Hepatocyte (in vitro differentiated cells): ENCODE results near the gene S100A4. TPM values are rescaled to one million over a fixed set of nuclear protein-coding genes. Genes with fewer than 3 reads are reported as not detected.

Experiments
- DNase-seq: peaks from one replicate; pipeline ENCODE4 v3.0.0-alpha.2; 2016; ENCODE audit warnings: low spot score
- H2AFZ ChIP-seq: fragments of 200-600 bp; sonication (generic); 2 replicates; pipeline ENCODE4 v1.6.0; 2016; ENCODE audit warnings: antibody characterized with exemption, mild to moderate bottlenecking
- H3K27ac ChIP-seq: fragments of 200-600 bp; sonication (generic); 2 replicates; pipeline ENCODE4 v1.5.1; 2016; ENCODE audit warnings: mild to moderate bottlenecking
- H3K27me3 ChIP-seq: fragments of 200-600 bp; sonication (generic); 2 replicates; pipeline ENCODE4 v1.6.1; 2016
- H3K36me3 ChIP-seq: fragments of 200-600 bp; sonication (generic); replicated peaks from 2 replicates; pipeline ENCODE4 v1.5.1; 2016; ENCODE audit warnings: low read depth; ENCODE audit not compliant: insufficient read depth
- H3K4me1 ChIP-seq: fragments of 200-600 bp; sonication (generic); 2 replicates; pipeline ENCODE4 v1.5.1; 2016; ENCODE audit warnings: mild to moderate bottlenecking, moderate library complexity; ENCODE audit not compliant: insufficient read depth
- H3K4me2 ChIP-seq: fragments of 200-600 bp; sonication (generic); 2 replicates; pipeline ENCODE4 v1.6.0; 2016
- H3K4me3 ChIP-seq: fragments of 200-600 bp; sonication (generic); 2 replicates; pipeline ENCODE4 v1.5.1; 2016; ENCODE audit warnings: mild to moderate bottlenecking
- H3K79me2 ChIP-seq: fragments of 200-600 bp; sonication (generic); 2 replicates; pipeline ENCODE4 v1.6.0; 2017; ENCODE audit warnings: mild to moderate bottlenecking
- H3K9me2 ChIP-seq: fragments of 200-600 bp; sonication (generic); replicated peaks from 2 replicates; pipeline ENCODE4 v1.6.0; 2017; ENCODE audit warnings: mild to moderate bottlenecking; ENCODE audit not compliant: insufficient read depth
- H3K9me3 ChIP-seq: fragments of 200-600 bp; sonication (generic); 2 replicates; pipeline ENCODE4 v1.5.1; 2016; ENCODE audit warnings: low read depth, mild to moderate bottlenecking
- H4K20me1 ChIP-seq: fragments of 200-600 bp; sonication (generic); 2 replicates; pipeline ENCODE4 v1.6.0; 2016; ENCODE audit warnings: mild to moderate bottlenecking; ENCODE audit not compliant: insufficient read depth, poor library complexity, severe bottlenecking
- CTCF ChIP-seq: fragments of 200-600 bp; sonication (generic); IDR thresholded peaks from 2 replicates; pipeline ENCODE4 v1.5.1; 2016; ENCODE audit warnings: antibody characterized with exemption, mild to moderate bottlenecking; ENCODE audit not compliant: poor library complexity
- EZH2 ChIP-seq: fragments of 200-600 bp; sonication (generic); IDR thresholded peaks from 2 replicates; pipeline ENCODE4 v1.6.1; 2016; ENCODE audit warnings: antibody characterized with exemption, mild to moderate bottlenecking, borderline replicate concordance
- EZH2phosphoT487 ChIP-seq: fragments of 200-600 bp; sonication (generic); IDR thresholded peaks from one replicate; pipeline ENCODE4 v1.6.1; 2018; ENCODE audit warnings: antibody characterized with exemption, mild to moderate bottlenecking, low read depth, moderate library complexity; ENCODE audit not compliant: unreplicated experiment, severe bottlenecking
- WGBS: methylation state at CpG from one replicate; pipeline ENCODE4 v1.1.6; 2016; ENCODE audit warnings: low lambda C conversion rate; ENCODE audit errors: missing lambda C conversion rate; 5-methylcytosine and 5-hydroxymethylcytosine counted together
- polyA plus RNA-seq: library from polyadenylated mRNA; unstranded; fragments of >200 nt; fragmentation: Nextera tagmentation; extraction: Ambion mirVana; gene quantifications from 2 replicates; pipeline ENCODE4 v1.2.1, GENCODE V29; 2016
- total RNA-seq: library from RNA; depleted of rRNA; stranded (reverse); fragments of >200 nt; gene quantifications from 2 replicates; pipeline ENCODE4 v1.2.3, GENCODE V29; 2014

The S100A4 gene
- total and polyA plus RNA-seq, 2 experiments from 2014 or later: 64.1 to 116 TPM

- H3K4me1 ChIP-seq: peaks cover under 1% of the 10 kb centered on the region
- H2AFZ ChIP-seq: no peak overlapping the region
- no peaks in the 10 kb centered on the region for H3K79me2 ChIP-seq
- no peak overlapping the region for H3K4me3 ChIP-seq
- H3K27me3 ChIP-seq: no peaks in the 10 kb centered on the region
- H4K20me1 ChIP-seq: no peaks in the 10 kb centered on the region
- TF ChIP-seq EZH2phosphoT487 (no peak), CTCF (no peak), EZH2 (no peak)
- no peak overlapping the region for H3K27ac ChIP-seq
- H3K9me3 ChIP-seq: no peaks in the 10 kb centered on the region
- no peak overlapping the region for H3K4me2 ChIP-seq
- WGBS: 97% methylated on average over 2 of the region's 2 CpGs
- H3K9me2 ChIP-seq: no peaks in the 10 kb centered on the region
- H3K36me3 ChIP-seq: no peaks in the 10 kb centered on the region
- no peak for DNase-seq
Measured at GRCh38 chr1:153560241-153560640, 14.6 kb upstream of the S100A4 start.

- TF ChIP-seq CTCF (no peak), EZH2 (no peak), EZH2phosphoT487 (no peak)
- Histone ChIP-seq H3K4me3 (no peak overlapping the region), H3K4me1 (peaks cover 4% of the 10 kb centered on the region), H3K27me3 (no peaks in the 10 kb centered on the region), H3K4me2 (no peak overlapping the region), H3K79me2 (no peaks in the 10 kb centered on the region), H3K27ac (no peak overlapping the region), H2AFZ (no peak overlapping the region), H3K9me3 (no peaks in the 10 kb centered on the region), H4K20me1 (no peaks in the 10 kb centered on the region), H3K36me3 (no peaks in the 10 kb centered on the region), H3K9me2 (no peaks in the 10 kb centered on the region)
- no peak for DNase-seq
- 96% methylated on average over 3 of the region's 3 CpGs for WGBS
Measured at GRCh38 chr1:153557877-153558276, 12.3 kb upstream of the S100A4 start.

DNA sequence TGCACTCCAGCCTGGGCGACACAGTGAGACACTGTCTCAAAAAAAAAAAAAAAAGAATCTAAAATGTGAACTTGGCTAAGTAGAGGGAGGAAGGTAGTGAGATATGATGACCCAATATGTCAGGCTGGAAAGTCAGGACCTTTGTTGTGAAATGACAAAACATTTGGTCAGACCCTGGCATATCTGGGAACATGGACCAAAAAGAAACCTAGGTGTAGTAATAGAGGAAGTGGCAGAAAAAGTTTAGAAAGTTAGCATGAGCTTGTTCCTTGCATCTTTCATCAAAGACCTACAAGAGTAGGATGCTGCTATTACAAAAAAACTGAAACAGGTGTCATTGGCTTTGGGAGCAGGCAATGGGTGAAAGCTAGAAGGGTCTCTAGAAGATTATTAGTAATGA lies 10.7 kb upstream of the S100A4 start:
- no peaks in the 10 kb centered on the region for H3K9me2 ChIP-seq
- H3K27ac ChIP-seq: no peak overlapping the region
- DNase-seq: no peak
- no peaks in the 10 kb centered on the region for H3K36me3 ChIP-seq
- H3K79me2 ChIP-seq: no peaks in the 10 kb centered on the region
- H2AFZ ChIP-seq: no peak overlapping the region
- H3K4me1 ChIP-seq: peaks cover 4% of the 10 kb centered on the region
- no peak overlapping the region for H3K4me3 ChIP-seq
- H4K20me1 ChIP-seq: no peaks in the 10 kb centered on the region
- H3K4me2 ChIP-seq: no peak overlapping the region
- 100% methylated on average over 1 of the region's 1 CpG for WGBS
- H3K27me3 ChIP-seq: no peaks in the 10 kb centered on the region
- TF ChIP-seq EZH2phosphoT487: no peak
- no peaks in the 10 kb centered on the region for H3K9me3 ChIP-seq

DNA sequence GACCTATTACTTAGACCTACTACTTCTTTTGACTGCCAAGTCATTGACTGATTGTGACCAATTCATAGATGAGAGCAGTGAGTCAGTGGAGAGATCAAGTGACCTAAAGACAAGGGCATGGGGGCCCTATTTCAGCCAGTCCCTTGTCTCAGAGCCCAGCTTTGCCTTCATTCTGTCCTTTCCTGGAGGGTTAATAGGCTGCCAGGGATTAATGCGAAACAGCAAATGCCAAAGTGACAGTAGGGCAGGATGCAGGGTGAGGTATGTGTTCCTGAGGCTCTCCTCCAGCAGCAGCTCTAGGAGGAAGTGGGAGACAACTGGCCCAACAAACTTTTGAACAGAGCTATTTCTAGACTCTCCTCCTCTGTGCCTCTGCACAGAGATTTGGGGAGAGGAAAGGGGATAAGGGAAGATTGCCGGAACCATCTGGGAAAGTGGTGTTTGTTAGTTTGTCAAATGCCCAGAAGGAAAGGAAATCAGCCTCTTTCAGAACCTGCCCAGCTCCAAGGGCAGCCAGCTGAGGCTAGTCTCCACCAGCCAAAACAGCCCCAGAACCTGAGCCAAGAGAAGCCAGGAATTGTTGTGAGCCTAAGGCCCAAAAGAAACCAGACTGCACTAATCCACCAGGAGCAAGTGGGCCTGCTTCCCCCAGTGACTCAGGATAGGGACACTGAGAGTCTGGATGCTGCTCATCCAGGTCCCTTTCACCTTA lies 8.4 kb upstream of the S100A4 start:
- H3K79me2 ChIP-seq: no peaks in the 10 kb centered on the region
- TF ChIP-seq CTCF: no peak
- no peak for TF ChIP-seq EZH2phosphoT487
- H3K4me1 ChIP-seq: peaks cover 17% of the 10 kb centered on the region
- WGBS: 73% methylated on average over 2 of the region's 2 CpGs
- H3K27ac ChIP-seq: peak overlapping the region; percentile 4
- H3K36me3 ChIP-seq: no peaks in the 10 kb centered on the region
- no peaks in the 10 kb centered on the region for H4K20me1 ChIP-seq
- DNase-seq: no peak
- H2AFZ ChIP-seq: no peak overlapping the region
- no peak overlapping the region for H3K4me3 ChIP-seq
- H3K9me3 ChIP-seq: no peaks in the 10 kb centered on the region
- H3K9me2 ChIP-seq: no peaks in the 10 kb centered on the region
- no peak overlapping the region for H3K4me2 ChIP-seq
- H3K27me3 ChIP-seq: no peaks in the 10 kb centered on the region
